Activated T-helper 1 cell treated with anti-CD3 and anti-CD28 coated beads, Interleukin-12 subunit alpha, Interleukin-12 subunit beta, Interleukin-2, Interleukin-4 antibody, amounts not matched to agents 30 ng/mL and 10 ng/mL and 1 ng/mL, durations not matched to agents 14 hours and 24 hours and 36 hours (primary cell): ENCODE measurements around the gene MYO3B. TPM values are rescaled to one million over a fixed set of nuclear protein-coding genes. Genes with fewer than 3 reads are reported as not detected.

ENCODE experiments used
- DNase-seq: peaks from one replicate; pipeline ENCODE4 v3.0.0; 2021; ENCODE audit warnings: low spot score
- H3K27ac Mint-ChIP-seq: one replicate; pipeline ENCODE4 v1.8.0; 2021; ENCODE audit warnings: mild to moderate bottlenecking, mixed read lengths
- H3K27me3 Mint-ChIP-seq: one replicate; pipeline ENCODE4 v1.8.0; 2022; ENCODE audit warnings: mild to moderate bottlenecking, moderate library complexity, mixed read lengths; ENCODE audit not compliant: insufficient read depth
- H3K36me3 Mint-ChIP-seq: one replicate; pipeline ENCODE4 v1.8.0; 2021; ENCODE audit warnings: low read depth, mixed read lengths
- H3K4me1 Mint-ChIP-seq: one replicate; pipeline ENCODE4 v1.8.0; 2021; ENCODE audit warnings: low read depth, mixed read lengths
- H3K4me3 Mint-ChIP-seq: one replicate; pipeline ENCODE4 v1.8.0; 2021; ENCODE audit warnings: mild to moderate bottlenecking, moderate library complexity, mixed read lengths
- H3K9me3 Mint-ChIP-seq: one replicate; pipeline ENCODE4 v1.8.0; 2021; ENCODE audit warnings: mixed read lengths
- intact Hi-C: fragments of 100-400 bp; cut with micrococcal nuclease; formaldehyde crosslinking; loops from one replicate; pipeline ENCODE4 v1.15.1; 2024
- total RNA-seq: library from RNA; stranded (reverse); gene quantifications from 2 replicates; pipeline ENCODE4 v1.2.3, GENCODE V29; 2022

MYO3B gene
- total RNA-seq, 1 donor from 2014 or later, result 0.57 TPM

DNA sequence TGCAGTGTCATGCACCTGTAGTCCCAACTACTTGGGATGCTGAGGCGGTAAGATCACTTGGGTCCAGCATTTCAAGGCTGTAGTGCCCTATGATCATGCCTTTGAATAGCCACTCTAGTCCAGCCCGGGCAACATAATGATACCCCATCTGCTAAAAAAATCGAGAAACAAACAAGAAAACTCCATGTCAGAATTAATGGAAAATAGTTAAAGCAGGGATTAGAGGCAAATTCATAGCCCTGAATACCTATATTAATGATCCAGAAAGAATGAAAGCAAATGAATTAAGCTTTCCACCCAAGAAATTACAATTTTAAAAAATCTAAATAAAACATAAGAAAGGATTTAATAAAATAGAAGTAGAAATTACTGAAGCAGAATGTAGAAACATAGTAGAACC lies 143.0 kb downstream of the MYO3B start:
- Mint-ChIP-seq H3K4me1 (no peaks in the 10 kb centered on the region), H3K27me3 (peaks cover 9% of the 10 kb centered on the region), H3K4me3 (no peak overlapping the region), H3K9me3 (peaks cover 12% of the 10 kb centered on the region), H3K36me3 (no peaks in the 10 kb centered on the region), H3K27ac (no peak overlapping the region)
- intact Hi-C loops, result no loop called here
- no peak for DNase-seq

DNA sequence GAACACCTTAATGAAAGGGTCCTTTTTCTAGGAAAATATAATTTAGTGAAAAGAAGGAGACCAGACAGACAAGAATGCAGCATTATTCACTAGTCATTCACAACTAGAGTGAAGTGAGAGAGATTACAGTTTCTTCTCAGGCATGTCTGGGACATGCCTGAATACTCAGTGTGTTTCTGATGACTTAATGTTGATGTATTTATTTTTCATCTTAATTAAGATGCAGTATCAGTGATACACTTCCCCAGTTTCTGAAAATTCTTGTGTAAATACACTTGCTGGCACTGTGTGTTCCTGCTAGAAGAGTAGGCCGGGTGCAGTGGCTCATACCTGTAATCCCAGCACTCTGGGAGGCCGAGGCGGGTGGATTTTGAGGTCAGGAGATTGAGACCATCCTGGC lies 143.6 kb downstream of the MYO3B start:
- no peak for DNase-seq
- no peak overlapping the region for H3K4me3 Mint-ChIP-seq
- no peaks in the 10 kb centered on the region for H3K4me1 Mint-ChIP-seq
- intact Hi-C loops, result no loop called here
- peaks cover 9% of the 10 kb centered on the region for H3K27me3 Mint-ChIP-seq
- H3K9me3 Mint-ChIP-seq, result peaks cover 12% of the 10 kb centered on the region
- no peaks in the 10 kb centered on the region for H3K36me3 Mint-ChIP-seq
- H3K27ac Mint-ChIP-seq, result no peak overlapping the region

DNA sequence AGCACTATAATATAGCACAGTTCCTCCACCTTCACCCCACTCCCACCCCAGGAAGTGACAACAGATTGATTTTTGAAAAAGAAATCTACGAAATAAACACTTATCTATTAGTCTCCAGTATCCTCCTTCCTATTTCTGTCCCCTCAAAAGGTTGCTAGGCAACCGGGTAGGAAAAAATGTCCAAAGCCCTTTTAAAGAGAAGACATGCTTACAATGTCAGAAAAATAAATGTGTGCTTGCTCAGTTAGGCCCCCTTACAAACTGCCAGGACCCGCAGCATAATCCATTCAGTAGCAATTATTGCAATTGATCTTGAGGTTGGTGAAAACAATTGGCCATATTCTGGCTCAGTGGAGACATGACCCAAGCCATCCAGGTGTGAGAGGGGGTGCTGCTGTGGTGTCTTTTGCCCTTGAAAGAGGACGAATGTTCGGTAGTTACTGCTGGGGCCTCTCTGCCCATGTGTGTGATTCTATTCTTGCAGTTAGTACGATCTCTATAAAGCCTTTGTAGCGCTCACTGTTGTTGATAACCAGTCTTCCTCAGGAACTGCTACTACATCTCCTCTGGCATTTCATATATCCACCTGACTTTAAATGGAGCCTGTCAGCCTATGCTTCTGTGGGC lies 144.3 kb downstream of the MYO3B start:
- Mint-ChIP-seq H3K27ac (no peak overlapping the region), H3K4me1 (no peaks in the 10 kb centered on the region), H3K4me3 (no peak overlapping the region), H3K36me3 (no peaks in the 10 kb centered on the region), H3K9me3 (peaks cover 12% of the 10 kb centered on the region), H3K27me3 (peaks cover 5% of the 10 kb centered on the region)
- DNase-seq, result no peak
- intact Hi-C loops, result no loop called here

DNA sequence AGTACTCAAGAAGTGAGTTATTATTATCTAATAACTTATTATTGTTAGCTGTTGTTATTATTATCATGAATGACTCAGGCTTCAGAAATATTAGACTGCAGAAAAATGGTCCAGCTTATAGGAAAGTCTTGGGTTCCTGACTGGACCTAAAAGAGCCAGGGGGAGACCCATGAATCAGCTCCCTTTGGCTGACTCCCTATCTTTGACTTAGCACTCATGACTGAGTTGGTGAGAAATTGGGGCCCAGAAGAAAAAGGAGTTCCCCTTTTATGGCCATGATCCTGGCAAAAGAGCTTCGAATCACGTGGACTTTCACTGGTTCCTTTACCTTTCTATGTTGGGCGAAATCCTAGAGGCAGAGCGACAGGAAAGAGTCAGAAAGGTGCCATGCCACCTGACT lies 145.8 kb downstream of the MYO3B start:
- intact Hi-C loops, result loop anchor here (1.0 to 2.0 kb wide), 7 partner anchors 38 to 550 kb away; no protein-coding TSS in a partner anchor
- Mint-ChIP-seq H3K36me3 (no peaks in the 10 kb centered on the region), H3K4me1 (no peaks in the 10 kb centered on the region), H3K4me3 (no peak overlapping the region), H3K9me3 (peaks cover 12% of the 10 kb centered on the region), H3K27ac (no peak overlapping the region), H3K27me3 (peaks cover 8% of the 10 kb centered on the region)
- no peak for DNase-seq

DNA sequence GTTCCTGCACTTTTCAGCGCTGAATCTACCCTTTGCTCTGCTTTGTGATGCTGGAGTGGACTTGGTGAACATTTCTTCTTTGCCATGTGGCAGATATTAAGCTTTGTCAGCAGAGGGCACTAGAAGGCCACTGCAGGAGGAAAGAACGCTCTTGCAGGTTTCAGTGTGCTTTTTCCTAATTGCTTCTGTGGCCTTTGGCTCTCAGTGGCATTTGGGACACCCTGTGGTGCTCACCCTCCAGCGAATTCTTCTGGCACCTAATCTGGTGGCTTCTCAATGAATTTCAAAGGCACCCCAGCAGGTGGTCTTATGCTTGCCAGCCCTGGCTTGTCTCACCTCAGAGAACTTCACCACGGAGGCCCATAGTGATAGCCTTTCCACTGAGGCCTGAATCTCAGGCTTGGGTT lies 146.7 kb downstream of the MYO3B start:
- peaks cover 4% of the 10 kb centered on the region for H3K27me3 Mint-ChIP-seq
- no peaks in the 10 kb centered on the region for H3K4me1 Mint-ChIP-seq
- no peak overlapping the region for H3K4me3 Mint-ChIP-seq
- DNase-seq, result peak; percentile 36
- H3K9me3 Mint-ChIP-seq, result peaks cover 7% of the 10 kb centered on the region
- H3K27ac Mint-ChIP-seq, result no peak overlapping the region
- no peaks in the 10 kb centered on the region for H3K36me3 Mint-ChIP-seq
- intact Hi-C loops, result loop anchor here (1.0 to 2.0 kb wide), 7 partner anchors 37 to 549 kb away; no protein-coding TSS in a partner anchor

DNA sequence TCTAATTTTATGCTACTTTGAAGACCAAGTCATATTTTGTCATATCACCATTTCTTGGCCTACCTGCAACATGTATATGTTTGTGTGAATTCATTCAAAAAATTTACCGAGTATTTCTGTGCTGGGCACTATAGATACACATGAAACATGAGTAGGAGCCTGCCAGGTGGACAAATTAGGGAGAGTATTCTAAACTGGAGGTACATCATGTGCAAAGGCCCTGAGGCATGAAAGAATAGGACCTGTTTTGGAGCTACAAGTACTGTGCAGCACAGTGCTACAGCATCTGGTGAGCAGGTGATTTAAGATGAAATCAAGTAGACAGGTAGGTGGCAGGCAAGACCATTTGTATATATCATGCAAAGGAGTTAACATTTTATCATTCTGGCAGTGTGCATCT lies 152.9 kb downstream of the MYO3B start:
- H3K4me1 Mint-ChIP-seq, result no peaks in the 10 kb centered on the region
- H3K27me3 Mint-ChIP-seq, result peaks cover 9% of the 10 kb centered on the region
- H3K27ac Mint-ChIP-seq, result no peak overlapping the region
- no peak for DNase-seq
- H3K4me3 Mint-ChIP-seq, result no peak overlapping the region
- no peaks in the 10 kb centered on the region for H3K9me3 Mint-ChIP-seq
- H3K36me3 Mint-ChIP-seq, result no peaks in the 10 kb centered on the region
- intact Hi-C loops, result no loop called here

DNA sequence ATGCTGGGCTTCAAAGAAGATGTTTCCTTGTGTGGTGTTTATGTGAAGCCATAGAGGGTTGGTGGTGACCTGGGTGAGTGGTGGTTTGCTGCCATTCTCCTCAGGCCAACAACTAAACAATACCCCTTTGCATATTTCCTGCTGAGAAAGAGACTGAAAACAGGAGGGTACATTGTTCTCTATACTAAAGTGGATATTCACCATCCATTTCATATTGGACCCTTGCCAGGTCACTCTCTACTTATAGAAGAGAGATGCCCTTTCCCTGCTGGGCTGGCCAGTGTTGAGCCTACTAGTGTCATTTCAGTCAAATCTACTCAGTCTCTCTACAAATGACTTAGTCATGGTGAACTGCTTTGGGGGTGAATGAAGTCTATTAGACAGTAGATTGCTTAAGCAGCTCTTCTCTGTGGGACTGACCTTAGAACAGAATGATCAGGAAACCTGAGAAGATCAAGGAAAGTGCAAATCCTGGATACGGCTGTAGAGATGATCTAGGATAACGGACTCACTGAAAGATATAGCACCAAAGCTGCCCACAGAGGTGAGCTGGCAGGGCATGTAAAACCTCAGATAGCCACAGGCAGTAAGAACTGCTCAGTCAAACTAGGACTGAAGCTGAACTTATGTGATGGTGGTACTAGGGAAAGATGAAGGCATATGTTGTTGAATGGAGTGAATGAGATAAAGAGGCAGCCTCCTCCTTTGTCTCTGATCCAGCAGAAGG lies 154.9 kb downstream of the MYO3B start:
- H3K36me3 Mint-ChIP-seq, result no peaks in the 10 kb centered on the region
- H3K27me3 Mint-ChIP-seq, result peaks cover 9% of the 10 kb centered on the region
- DNase-seq, result no peak
- H3K27ac Mint-ChIP-seq, result no peak overlapping the region
- no peaks in the 10 kb centered on the region for H3K9me3 Mint-ChIP-seq
- intact Hi-C loops, result no loop called here
- H3K4me3 Mint-ChIP-seq, result no peak overlapping the region
- H3K4me1 Mint-ChIP-seq, result peaks cover 5% of the 10 kb centered on the region

DNA sequence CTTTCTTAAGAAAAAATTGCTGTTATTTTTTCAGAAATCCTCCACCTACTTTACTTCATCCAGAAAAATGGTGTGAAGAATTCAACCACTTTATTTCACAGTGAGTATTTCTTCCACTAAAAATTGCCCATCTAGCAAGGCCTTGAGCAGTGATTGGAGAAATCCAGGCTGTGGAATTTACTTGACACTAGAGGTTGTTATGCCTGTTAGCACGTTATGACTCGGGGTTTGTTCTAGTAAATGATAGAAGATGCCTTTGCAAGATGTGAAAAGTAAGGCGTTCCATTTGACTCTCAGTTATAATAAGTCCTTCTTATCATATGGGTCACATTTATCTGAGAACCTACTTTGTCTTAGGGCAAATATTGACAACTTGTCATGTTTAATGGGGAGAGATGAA lies 157.4 kb downstream of the MYO3B start:
- intact Hi-C loops, result no loop called here
- H3K9me3 Mint-ChIP-seq, result no peaks in the 10 kb centered on the region
- no peaks in the 10 kb centered on the region for H3K36me3 Mint-ChIP-seq
- no peak for DNase-seq
- peaks cover 5% of the 10 kb centered on the region for H3K4me1 Mint-ChIP-seq
- no peak overlapping the region for H3K4me3 Mint-ChIP-seq
- no peak overlapping the region for H3K27ac Mint-ChIP-seq
- H3K27me3 Mint-ChIP-seq, result peaks cover 6% of the 10 kb centered on the region

DNA sequence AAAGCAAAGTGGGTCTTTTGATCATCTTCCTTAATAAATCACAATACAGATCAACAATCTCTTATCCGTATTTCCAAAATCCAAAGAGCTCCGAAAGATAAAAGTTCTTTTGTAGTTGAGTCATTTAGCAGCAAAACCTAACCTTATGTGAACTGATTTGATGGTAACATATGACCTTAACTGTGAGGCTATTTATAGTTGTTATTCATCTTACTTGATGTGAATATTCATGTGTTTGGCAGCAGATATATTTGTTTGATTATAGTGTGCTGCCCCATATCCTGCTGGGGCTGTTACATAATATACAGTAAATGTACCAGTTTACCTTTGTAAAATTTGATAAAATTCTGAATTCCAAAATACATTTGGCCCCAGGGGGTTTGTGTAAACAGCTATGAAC lies 158.5 kb downstream of the MYO3B start:
- Mint-ChIP-seq H3K27me3 (peaks cover 6% of the 10 kb centered on the region), H3K36me3 (no peaks in the 10 kb centered on the region), H3K4me1 (peaks cover 8% of the 10 kb centered on the region), H3K27ac (no peak overlapping the region), H3K4me3 (no peak overlapping the region), H3K9me3 (no peaks in the 10 kb centered on the region)
- intact Hi-C loops, result no loop called here
- DNase-seq, result no peak

DNA sequence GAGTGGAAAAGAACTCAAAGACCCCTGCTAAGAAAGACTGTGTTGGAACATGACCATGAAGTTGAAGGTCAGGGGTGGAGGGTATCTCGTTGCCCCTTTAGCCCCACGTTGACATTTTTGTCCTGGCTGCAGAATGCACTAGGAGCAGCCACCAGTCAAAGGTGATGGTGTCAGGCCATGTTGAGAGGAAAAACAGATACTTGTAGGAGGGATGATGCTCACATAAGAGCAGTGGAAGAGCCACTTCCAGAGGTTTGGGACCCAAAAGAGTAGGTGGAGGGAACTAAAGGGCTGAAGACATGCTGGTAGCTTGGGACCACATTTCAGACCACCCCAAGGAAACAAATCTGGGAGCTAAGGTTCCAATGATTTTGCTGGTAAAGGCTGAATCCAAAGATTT lies 159.0 kb downstream of the MYO3B start:
- H3K27me3 Mint-ChIP-seq, result peaks cover 6% of the 10 kb centered on the region
- H3K4me3 Mint-ChIP-seq, result no peak overlapping the region
- intact Hi-C loops, result no loop called here
- no peaks in the 10 kb centered on the region for H3K9me3 Mint-ChIP-seq
- DNase-seq, result no peak
- H3K4me1 Mint-ChIP-seq, result peaks cover 13% of the 10 kb centered on the region
- H3K27ac Mint-ChIP-seq, result no peak overlapping the region
- no peaks in the 10 kb centered on the region for H3K36me3 Mint-ChIP-seq

DNA sequence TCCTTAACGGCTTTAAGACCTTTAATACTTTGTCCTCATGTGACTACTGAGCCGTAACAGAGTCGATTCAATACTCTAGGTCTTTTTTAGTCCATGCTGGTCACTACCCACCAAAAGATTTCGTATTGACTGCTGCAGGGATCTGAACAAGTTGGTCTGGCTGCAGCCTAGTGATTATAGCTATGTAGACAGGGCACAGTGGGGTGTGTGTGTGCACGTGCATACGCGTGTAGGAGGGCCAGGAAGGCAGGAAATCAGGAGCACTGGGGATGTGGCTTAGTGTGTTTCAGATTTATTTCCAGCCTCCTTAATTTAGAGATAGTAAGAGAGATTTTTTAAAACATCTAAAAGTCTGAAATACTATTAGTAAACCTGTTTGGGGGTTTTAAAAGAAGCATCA lies 161.4 kb downstream of the MYO3B start:
- Mint-ChIP-seq H3K36me3 (no peaks in the 10 kb centered on the region), H3K4me1 (peaks cover 18% of the 10 kb centered on the region), H3K4me3 (no peak overlapping the region), H3K9me3 (no peaks in the 10 kb centered on the region), H3K27me3 (no peaks in the 10 kb centered on the region), H3K27ac (no peak overlapping the region)
- intact Hi-C loops, result no loop called here
- no peak for DNase-seq

DNA sequence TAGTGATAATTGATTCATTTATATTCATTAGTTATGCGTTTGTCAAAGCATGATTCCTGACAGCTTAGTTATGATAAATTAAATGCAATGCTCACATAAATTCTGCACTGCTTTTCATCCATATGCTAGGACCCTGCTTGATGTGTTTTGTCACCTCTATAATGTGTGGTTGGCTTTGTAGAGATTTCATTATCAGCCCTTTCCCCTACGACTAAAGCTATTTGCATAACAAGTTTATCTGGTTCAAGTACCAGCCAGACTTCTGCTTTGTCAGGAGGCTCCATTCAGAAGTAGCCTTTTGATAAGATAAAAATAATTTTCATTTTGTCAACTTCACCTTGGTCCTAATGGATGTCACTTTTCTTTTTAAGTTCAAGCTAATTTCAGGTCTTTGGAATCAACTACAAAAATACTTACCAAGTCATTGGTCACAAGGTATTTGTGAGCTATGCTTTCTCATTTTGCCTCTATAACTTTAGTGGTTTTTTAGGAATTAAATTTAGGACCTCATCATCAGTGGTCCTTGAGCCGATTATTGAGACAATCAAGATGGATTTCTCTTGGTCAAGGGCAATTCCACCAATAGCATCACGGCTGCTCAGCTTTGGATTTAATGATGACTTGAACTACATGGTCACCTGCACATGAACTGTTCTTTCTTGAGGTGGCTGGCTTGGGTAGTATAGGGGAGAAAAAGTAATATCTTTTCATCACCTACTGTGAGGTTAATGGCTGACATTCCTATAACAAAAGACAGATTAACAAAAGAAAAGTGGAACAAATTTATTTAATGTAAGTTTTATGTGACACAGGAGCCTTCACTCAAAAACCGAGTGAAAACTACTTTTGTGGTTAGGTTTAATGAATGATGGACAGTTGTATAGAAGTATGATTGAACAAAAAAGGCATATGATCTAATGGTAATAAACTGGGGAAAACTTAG lies 162.1 kb downstream of the MYO3B start:
- no peaks in the 10 kb centered on the region for H3K36me3 Mint-ChIP-seq
- H3K27me3 Mint-ChIP-seq, result no peaks in the 10 kb centered on the region
- no peak for DNase-seq
- peaks cover 18% of the 10 kb centered on the region for H3K4me1 Mint-ChIP-seq
- intact Hi-C loops, result no loop called here
- no peak overlapping the region for H3K4me3 Mint-ChIP-seq
- H3K27ac Mint-ChIP-seq, result no peak overlapping the region
- H3K9me3 Mint-ChIP-seq, result no peaks in the 10 kb centered on the region

DNA sequence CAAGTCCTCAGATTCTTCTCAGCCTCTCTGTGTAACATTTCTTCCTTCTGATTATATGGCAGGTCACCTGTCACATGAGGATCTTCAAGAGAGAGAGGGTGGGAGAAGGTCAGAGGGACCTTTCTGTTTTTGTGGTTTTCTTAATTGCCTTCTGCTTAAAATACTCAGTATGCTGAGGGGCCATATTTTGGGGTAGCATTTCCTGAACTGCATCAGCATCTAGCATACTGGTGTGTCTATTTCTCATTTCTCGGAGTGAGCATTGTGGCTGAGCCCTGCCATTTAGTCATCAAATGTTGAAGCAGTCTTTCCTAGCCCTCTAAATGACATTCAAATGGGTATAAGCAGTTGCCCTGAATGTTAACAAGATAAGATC lies 162.7 kb downstream of the MYO3B start:
- Mint-ChIP-seq H3K27me3 (no peaks in the 10 kb centered on the region), H3K27ac (no peak overlapping the region), H3K4me3 (no peak overlapping the region), H3K4me1 (peaks cover 18% of the 10 kb centered on the region), H3K36me3 (no peaks in the 10 kb centered on the region), H3K9me3 (no peaks in the 10 kb centered on the region)
- intact Hi-C loops, result no loop called here
- no peak for DNase-seq
